ENCODE results near the gene USP43.
"Not testable (repeated sequence)": the region's sequence is repeated elsewhere in the genome, so short reads cannot be mapped to it uniquely, and the experiment has no call there.

The USP43 gene

DNA sequence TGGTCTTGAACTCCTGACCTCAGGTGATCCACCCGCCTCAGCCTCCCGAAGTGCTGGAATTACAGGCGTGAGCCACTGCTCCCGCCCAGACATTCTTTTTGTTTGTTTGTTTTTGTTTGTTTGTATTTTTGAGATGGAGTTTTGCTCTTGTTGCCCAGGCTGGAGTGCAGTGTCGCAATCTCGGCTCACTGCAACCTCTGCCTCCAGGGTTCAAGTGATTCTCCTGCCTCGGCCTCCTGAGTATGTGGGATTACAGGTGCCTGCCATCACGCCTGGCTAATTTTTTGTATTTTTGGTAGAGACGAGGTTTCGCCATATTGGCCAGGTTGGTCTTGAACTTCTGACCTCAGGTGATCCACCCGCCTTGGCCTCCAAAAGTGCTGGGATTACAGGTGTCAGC lies 18.2 kb downstream of the USP43 start:
- not testable (repeated sequence) for H3K4me1 ChIP-seq (ENCODE audit: control insufficient read depth, insufficient read depth, low read length, poor library complexity, severe bottlenecking); H3K4me3 ChIP-seq (ENCODE audit: extremely low read depth, insufficient read depth, low read length, poor library complexity, severe bottlenecking); H3K9me3 ChIP-seq (ENCODE audit: control insufficient read depth, low read length); H3K36me3 ChIP-seq (ENCODE audit: control insufficient read depth, insufficient read depth, low read length); H3K27ac ChIP-seq (ENCODE audit: low read depth, low read length, severe bottlenecking)
- WGBS, 2 experiments (ENCODE audit: insufficient coverage in 2 of 2), result 83 to 92% methylated on average over 9 to 11 of the region's 11 CpGs

DNA sequence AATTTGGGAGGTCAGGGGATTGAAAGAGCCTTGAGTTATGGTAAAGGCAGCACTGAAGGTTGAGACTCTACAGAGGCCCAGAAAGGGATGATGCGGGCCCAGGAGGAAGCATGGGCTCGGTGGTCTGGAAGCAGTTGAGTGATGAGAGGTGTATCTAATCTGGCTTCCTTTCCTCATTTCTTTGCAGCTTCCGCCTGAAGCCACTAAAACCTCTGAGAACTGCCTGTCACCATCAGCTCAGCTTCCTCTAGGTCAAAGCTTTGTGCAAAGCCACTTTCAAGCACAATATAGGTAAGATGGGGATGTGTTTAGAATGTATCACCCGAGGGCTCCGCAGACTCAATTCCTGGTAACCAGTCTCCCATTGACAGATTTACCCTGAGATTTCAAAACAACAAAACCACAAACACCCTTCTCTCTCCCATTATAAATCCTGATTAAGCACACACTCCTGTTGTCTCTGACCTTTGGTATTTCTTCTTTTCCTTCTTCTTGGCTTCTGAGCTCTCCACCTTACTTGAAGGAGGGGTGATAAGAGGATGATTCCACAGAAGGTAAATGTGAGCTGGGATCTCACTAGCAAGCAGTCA lies 21.2 kb downstream of the USP43 start:
- 80 to 100% methylated on average over 2 to 3 of the region's 5 CpGs for WGBS, 2 experiments (ENCODE audit: insufficient coverage in 2 of 2)

DNA sequence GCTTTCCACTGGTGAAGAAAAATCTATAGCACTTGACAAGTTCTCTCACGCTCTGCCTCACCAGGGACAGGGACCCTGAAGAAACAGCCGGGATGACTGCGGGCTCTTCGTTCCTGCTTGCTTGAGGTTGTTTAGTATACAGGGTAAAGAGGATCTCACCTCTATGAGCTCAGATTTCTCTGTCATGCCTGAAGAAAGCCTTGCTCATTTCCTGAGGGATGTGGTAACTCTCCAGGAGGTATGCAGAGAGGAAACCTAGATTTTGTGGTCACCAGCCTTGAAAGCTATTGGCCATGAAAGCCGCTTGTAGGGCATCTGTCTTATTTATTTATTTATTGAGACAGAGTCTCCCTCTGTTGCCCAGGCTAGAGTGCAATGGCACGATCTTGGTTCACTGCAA lies 23.2 kb downstream of the USP43 start:
- WGBS, 2 experiments (ENCODE audit: insufficient coverage in 2 of 2), result 86 to 87% methylated on average over 1 to 4 of the region's 6 CpGs
- Histone ChIP-seq H3K27ac (ENCODE audit: low read depth, low read length, severe bottlenecking) (no peak overlapping the region), H3K4me1 (ENCODE audit: control insufficient read depth, insufficient read depth, low read length, poor library complexity, severe bottlenecking) (peaks cover 18% of the 10 kb centered on the region), H3K4me3 (ENCODE audit: extremely low read depth, insufficient read depth, low read length, poor library complexity, severe bottlenecking) (no peak overlapping the region), H3K36me3 (ENCODE audit: control insufficient read depth, insufficient read depth, low read length) (no peaks in the 10 kb centered on the region), H3K9me3 (ENCODE audit: control insufficient read depth, low read length) (peaks cover 7% of the 10 kb centered on the region)

More for the DNA sequence above, 21.2 kb downstream of the USP43 start:
- H3K27ac ChIP-seq (ENCODE audit: low read depth, low read length, severe bottlenecking), result no peak overlapping the region
- H3K4me1 ChIP-seq (ENCODE audit: control insufficient read depth, insufficient read depth, low read length, poor library complexity, severe bottlenecking), result peaks cover 18% of the 10 kb centered on the region
- H3K9me3 ChIP-seq (ENCODE audit: control insufficient read depth, low read length), result peaks cover 7% of the 10 kb centered on the region
- no peaks in the 10 kb centered on the region for H3K36me3 ChIP-seq (ENCODE audit: control insufficient read depth, insufficient read depth, low read length)
- H3K4me3 ChIP-seq (ENCODE audit: extremely low read depth, insufficient read depth, low read length, poor library complexity, severe bottlenecking), result no peak overlapping the region

- 84 to 86% methylated on average over 5 of the region's 6 CpGs for WGBS, 2 experiments (ENCODE audit: insufficient coverage in 2 of 2)
- H3K36me3 ChIP-seq (ENCODE audit: control insufficient read depth, insufficient read depth, low read length), result no peaks in the 10 kb centered on the region
- H3K27ac ChIP-seq (ENCODE audit: low read depth, low read length, severe bottlenecking), result no peak overlapping the region
- H3K4me1 ChIP-seq (ENCODE audit: control insufficient read depth, insufficient read depth, low read length, poor library complexity, severe bottlenecking), result peaks cover 18% of the 10 kb centered on the region
- no peak overlapping the region for H3K4me3 ChIP-seq (ENCODE audit: extremely low read depth, insufficient read depth, low read length, poor library complexity, severe bottlenecking)
- peaks cover 7% of the 10 kb centered on the region for H3K9me3 ChIP-seq (ENCODE audit: control insufficient read depth, low read length)
Observed at GRCh38 chr17:9669551-9670008, 24.3 kb downstream of the USP43 start.

GRCh38 chr17:9670596-9670995 lies 25.3 kb downstream of the USP43 start:
- H3K36me3 ChIP-seq (ENCODE audit: control insufficient read depth, insufficient read depth, low read length), result no peaks in the 10 kb centered on the region
- no peak overlapping the region for H3K4me3 ChIP-seq (ENCODE audit: extremely low read depth, insufficient read depth, low read length, poor library complexity, severe bottlenecking)
- H3K4me1 ChIP-seq (ENCODE audit: control insufficient read depth, insufficient read depth, low read length, poor library complexity, severe bottlenecking), result peaks cover 18% of the 10 kb centered on the region
- WGBS, 2 experiments (ENCODE audit: insufficient coverage in 2 of 2), result 78 to 84% methylated on average over 5 to 8 of the region's 8 CpGs
- H3K9me3 ChIP-seq (ENCODE audit: control insufficient read depth, low read length), result peaks cover 4% of the 10 kb centered on the region
- no peak overlapping the region for H3K27ac ChIP-seq (ENCODE audit: low read depth, low read length, severe bottlenecking)

DNA sequence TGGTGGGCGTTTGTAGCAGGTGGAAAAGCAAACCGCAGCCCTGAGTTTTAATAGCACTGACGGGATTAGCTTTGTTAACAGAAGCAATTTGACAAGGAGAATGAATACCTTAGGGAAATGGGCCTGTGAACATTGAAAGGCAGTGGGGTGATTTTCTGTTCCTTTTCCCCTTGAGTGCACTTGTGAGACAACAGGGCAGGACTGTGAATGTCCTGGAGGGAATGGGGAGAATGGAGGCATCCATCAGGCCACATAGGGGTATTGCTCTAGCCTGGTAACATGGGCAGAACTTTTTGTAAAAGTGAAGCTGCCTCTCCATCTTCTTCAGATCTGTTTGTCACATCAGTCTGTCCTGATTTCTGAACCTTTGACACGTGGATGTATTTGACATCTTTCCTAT lies 26.2 kb downstream of the USP43 start:
- no peaks in the 10 kb centered on the region for H3K9me3 ChIP-seq (ENCODE audit: control insufficient read depth, low read length)
- 75 to 93% methylated on average over 3 of the region's 4 CpGs for WGBS, 2 experiments (ENCODE audit: insufficient coverage in 2 of 2)
- H3K4me1 ChIP-seq (ENCODE audit: control insufficient read depth, insufficient read depth, low read length, poor library complexity, severe bottlenecking), result peaks cover 18% of the 10 kb centered on the region
- H3K4me3 ChIP-seq (ENCODE audit: extremely low read depth, insufficient read depth, low read length, poor library complexity, severe bottlenecking), result no peak overlapping the region
- no peak overlapping the region for H3K27ac ChIP-seq (ENCODE audit: low read depth, low read length, severe bottlenecking)
- H3K36me3 ChIP-seq (ENCODE audit: control insufficient read depth, insufficient read depth, low read length), result no peaks in the 10 kb centered on the region

DNA sequence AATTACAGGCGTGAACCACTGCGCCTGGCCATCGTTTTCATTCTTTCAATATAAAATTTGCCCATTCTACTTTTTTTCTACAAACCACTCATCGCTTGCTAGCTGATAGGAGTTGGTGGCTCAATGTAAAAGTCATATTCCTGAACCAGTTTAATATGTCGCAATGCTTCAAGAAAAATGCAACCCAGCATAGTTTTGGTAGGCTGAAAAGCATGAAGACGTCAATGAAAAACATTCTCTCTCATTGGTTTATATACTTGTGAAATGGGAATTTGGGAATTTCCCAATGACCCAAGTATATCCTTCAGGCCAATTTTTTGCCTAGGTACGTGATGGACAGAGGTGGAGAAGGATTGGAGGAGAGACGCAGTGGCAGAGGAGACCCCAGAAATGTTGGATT lies 26.9 kb downstream of the USP43 start:
- Histone ChIP-seq H3K27ac (ENCODE audit: low read depth, low read length, severe bottlenecking) (no peak overlapping the region), H3K4me1 (ENCODE audit: control insufficient read depth, insufficient read depth, low read length, poor library complexity, severe bottlenecking) (peaks cover 18% of the 10 kb centered on the region), H3K9me3 (ENCODE audit: control insufficient read depth, low read length) (no peaks in the 10 kb centered on the region), H3K4me3 (ENCODE audit: extremely low read depth, insufficient read depth, low read length, poor library complexity, severe bottlenecking) (no peak overlapping the region), H3K36me3 (ENCODE audit: control insufficient read depth, insufficient read depth, low read length) (no peaks in the 10 kb centered on the region)
- 79 to 93% methylated on average over 3 to 6 of the region's 8 CpGs for WGBS, 2 experiments (ENCODE audit: insufficient coverage in 2 of 2)

DNA sequence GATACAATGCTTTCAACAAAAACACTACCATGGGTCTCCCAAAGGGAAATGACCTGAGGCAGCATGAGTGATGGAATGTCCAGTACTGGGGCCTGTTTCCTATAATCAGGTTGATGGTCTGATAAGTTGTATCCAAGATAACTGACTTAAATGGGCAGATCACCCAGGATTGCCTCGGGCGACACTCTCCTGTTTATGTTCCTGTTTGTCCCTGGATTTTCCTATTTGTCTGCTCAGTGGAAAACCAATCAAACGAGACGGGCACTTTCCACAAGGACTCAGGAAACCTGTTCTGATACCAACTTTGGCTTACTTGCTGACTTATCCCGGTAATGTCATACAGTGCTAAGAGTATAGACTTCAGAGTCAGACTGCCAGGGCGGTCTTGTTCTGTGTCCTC lies 27.4 kb downstream of the USP43 start:
- no peak overlapping the region for H3K27ac ChIP-seq (ENCODE audit: low read depth, low read length, severe bottlenecking)
- H3K9me3 ChIP-seq (ENCODE audit: control insufficient read depth, low read length), result no peaks in the 10 kb centered on the region
- no peaks in the 10 kb centered on the region for H3K36me3 ChIP-seq (ENCODE audit: control insufficient read depth, insufficient read depth, low read length)
- 92 to 96% methylated on average over 6 of the region's 6 CpGs for WGBS, 2 experiments (ENCODE audit: insufficient coverage in 2 of 2)
- no peak overlapping the region for H3K4me3 ChIP-seq (ENCODE audit: extremely low read depth, insufficient read depth, low read length, poor library complexity, severe bottlenecking)
- H3K4me1 ChIP-seq (ENCODE audit: control insufficient read depth, insufficient read depth, low read length, poor library complexity, severe bottlenecking), result peaks cover 18% of the 10 kb centered on the region

- 87 to 100% methylated on average over 1 to 3 of the region's 4 CpGs for WGBS, 2 experiments (ENCODE audit: insufficient coverage in 2 of 2)
- Histone ChIP-seq H3K4me3 (ENCODE audit: extremely low read depth, insufficient read depth, low read length, poor library complexity, severe bottlenecking) (no peak overlapping the region), H3K4me1 (ENCODE audit: control insufficient read depth, insufficient read depth, low read length, poor library complexity, severe bottlenecking) (no peaks in the 10 kb centered on the region), H3K27ac (ENCODE audit: low read depth, low read length, severe bottlenecking) (no peak overlapping the region), H3K36me3 (ENCODE audit: control insufficient read depth, insufficient read depth, low read length) (peaks cover 3% of the 10 kb centered on the region), H3K9me3 (ENCODE audit: control insufficient read depth, low read length) (peaks cover 9% of the 10 kb centered on the region)
Observed at GRCh38 chr17:9676084-9676483, 30.8 kb downstream of the USP43 start.

- no peaks in the 10 kb centered on the region for H3K4me1 ChIP-seq (ENCODE audit: control insufficient read depth, insufficient read depth, low read length, poor library complexity, severe bottlenecking)
- WGBS, 2 experiments (ENCODE audit: insufficient coverage in 2 of 2), result 100% methylated on average over 1 of the region's 4 CpGs; no CpG with 5 or more reads in 1 of the 2 experiments
- H3K36me3 ChIP-seq (ENCODE audit: control insufficient read depth, insufficient read depth, low read length), result peaks cover 3% of the 10 kb centered on the region
- no peak overlapping the region for H3K27ac ChIP-seq (ENCODE audit: low read depth, low read length, severe bottlenecking)
- peaks cover 9% of the 10 kb centered on the region for H3K9me3 ChIP-seq (ENCODE audit: control insufficient read depth, low read length)
- no peak overlapping the region for H3K4me3 ChIP-seq (ENCODE audit: extremely low read depth, insufficient read depth, low read length, poor library complexity, severe bottlenecking)
Observed at GRCh38 chr17:9676820-9677310, 31.5 kb downstream of the USP43 start.

DNA sequence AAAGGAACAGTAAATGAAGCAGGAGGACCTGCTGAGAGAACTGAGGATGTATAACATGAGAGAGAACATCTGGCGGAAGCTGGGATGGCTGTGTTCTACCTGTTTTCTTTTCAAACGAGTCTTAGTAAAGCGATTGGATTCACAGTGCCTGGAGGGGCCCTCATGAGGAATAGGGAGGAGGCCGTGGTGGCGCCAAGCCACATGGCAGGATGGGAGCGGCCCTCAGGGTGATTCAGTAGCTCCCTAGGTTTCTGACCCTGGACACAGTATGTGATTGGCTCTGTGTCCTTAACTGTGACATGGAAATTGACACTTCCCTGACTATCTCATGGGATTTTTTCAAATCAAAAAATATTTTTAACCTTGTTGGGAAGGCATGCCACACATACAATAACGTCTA lies 32.1 kb downstream of the USP43 start:
- H3K4me1 ChIP-seq (ENCODE audit: control insufficient read depth, insufficient read depth, low read length, poor library complexity, severe bottlenecking), result no peaks in the 10 kb centered on the region
- H3K4me3 ChIP-seq (ENCODE audit: extremely low read depth, insufficient read depth, low read length, poor library complexity, severe bottlenecking), result no peak overlapping the region
- H3K36me3 ChIP-seq (ENCODE audit: control insufficient read depth, insufficient read depth, low read length), result peaks cover 3% of the 10 kb centered on the region
- 89 to 100% methylated on average over 4 to 7 of the region's 7 CpGs for WGBS, 2 experiments (ENCODE audit: insufficient coverage in 2 of 2)
- H3K9me3 ChIP-seq (ENCODE audit: control insufficient read depth, low read length), result peaks cover 9% of the 10 kb centered on the region
- H3K27ac ChIP-seq (ENCODE audit: low read depth, low read length, severe bottlenecking), result no peak overlapping the region

Data from mesodermal cell (in vitro differentiated cells).